Stomach (tissue), 9 donors: ENCODE results near the gene CRACR2A. TPM values are rescaled to one million over a fixed set of nuclear protein-coding genes. Genes with fewer than 3 reads are reported as not detected.

Experiments used
- DNase-seq, 2 donors: peaks; one replicate each; pipeline versions ENCODE4 v3.0.0 to v3.0.0-alpha.2; 2013 to 2019
- H3K27ac ChIP-seq, 5 donors: fragments of 200-600 bp in 4 of 5; sonication (generic) in 4 of 5; one replicate each; pipeline ENCODE4 v1.5.1; 2013 to 2019; ENCODE audit warnings: mild to moderate bottlenecking in 1 of 5, moderate library complexity in 1 of 5
- H3K27me3 ChIP-seq, 3 donors: fragments of 200-600 bp; sonication (generic); one replicate each; pipeline ENCODE4 v1.5.1; 2017 to 2019; ENCODE audit warnings: mixed run types in 1 of 3
- H3K36me3 ChIP-seq, 4 donors: fragments of 200-600 bp; sonication (generic); 1 replicate in 3 of 4; 2 replicates in 1 of 4; pipeline ENCODE4 v1.5.1; 2016 to 2019
- H3K4me1 ChIP-seq, 4 donors: fragments of 200-600 bp; sonication (generic); one replicate each; pipeline ENCODE4 v1.5.1; 2016 to 2019
- H3K4me3 ChIP-seq, 4 donors: fragments of 200-600 bp; sonication (generic) in 3 of 4; one replicate each; pipeline ENCODE4 v1.5.1; 2016 to 2019; ENCODE audit warnings: mild to moderate bottlenecking in 1 of 4
- H3K9me3 ChIP-seq, 4 donors: fragments of 200-600 bp; sonication (generic); one replicate each; pipeline ENCODE4 v1.5.1; 2016 to 2019
- CTCF ChIP-seq, 7 experiments: fragments of 450-650 bp in 4 of 7; fragments of 200-600 bp in 3 of 7; sonication (generic) in 3 of 7; IDR thresholded peaks; one replicate each; pipeline ENCODE4 v1.5.1; 2016 to 2019; ENCODE audit warnings: antibody characterized with exemption in 7 of 7, control low read depth in 2 of 7, mild to moderate bottlenecking in 1 of 7
- EP300 ChIP-seq: sonication (generic); formaldehyde crosslinking; IDR thresholded peaks from one replicate; pipeline ENCODE4 v1.6.1; 2017; ENCODE audit warnings: antibody characterized with exemption
- POLR2A ChIP-seq, 4 donors: fragments of 450-650 bp; IDR thresholded peaks; one replicate each; pipeline ENCODE4 v1.6.1; 2016; ENCODE audit warnings: antibody characterized with exemption in 4 of 4, control low read depth in 2 of 4, mild to moderate bottlenecking in 1 of 4, moderate library complexity in 1 of 4
- POLR2AphosphoS5 ChIP-seq, 3 donors: sonication (generic); formaldehyde crosslinking; IDR thresholded peaks; one replicate each; pipeline ENCODE4 v1.6.1; 2016; ENCODE audit warnings: antibody characterized with exemption in 3 of 3
- WGBS, 5 donors: extraction: QIAGEN DNeasy Blood & Tissue Kit in 3 of 5; methylation state at CpG; one replicate each; pipeline versions ENCODE4 v1.1.5 to v1.1.7; 2013 to 2018; 5-methylcytosine and 5-hydroxymethylcytosine counted together
- intact Hi-C: fragments of 100-400 bp; cut with DNase I; formaldehyde crosslinking; loops from one replicate; pipeline ENCODE4 v1.15.1; 2023; ENCODE audit warnings: low total_unique reads
- polyA plus RNA-seq, 3 donors: library from polyadenylated mRNA; stranded (reverse); fragments of 200-250 nt; gene quantifications; one replicate each; pipeline ENCODE4 v1.2.3, GENCODE V29; 2013
- total RNA-seq, 5 donors: library from RNA; depleted of rRNA; stranded (reverse); fragments of >200 nt; gene quantifications; one replicate each; pipeline versions ENCODE4 v1.1.0 to v1.2.3, GENCODE V29; 2014 to 2016
- donor health status: healthy with polysubstance abuse.
- donor health status: Bipolar disorder and iron deficiency.
- donor health status: healthy.

Gene CRACR2A
- total and polyA plus RNA-seq, 8 donors, result 0.15 to 66.6 (median 3.1) TPM

GRCh38 chr12:3603576-3603975, 149.3 kb downstream of the CRACR2A start:
- peaks cover 0 to 46% (median 4%) of the 10 kb centered on the region in 3 donors for H3K27me3 ChIP-seq
- peaks cover 0 to 12% (median 3%) of the 10 kb centered on the region in 4 donors for H3K4me1 ChIP-seq
- H3K27ac ChIP-seq, result no peak overlapping the region
- WGBS, 5 donors, result 79 to 92% (median 84%) methylated on average over 7 of the region's 7 CpGs
- intact Hi-C loops, result no loop called here
- no peak overlapping the region for H3K4me3 ChIP-seq
- no peaks in the 10 kb centered on the region for H3K36me3 ChIP-seq
- H3K9me3 ChIP-seq, result no peaks in the 10 kb centered on the region
- no peak for TF ChIP-seq POLR2AphosphoS5 (IDR thresholded peaks at IDR 0.05)
- TF ChIP-seq POLR2A (IDR thresholded peaks at IDR 0.05), result no peak
- TF ChIP-seq CTCF (IDR thresholded peaks at IDR 0.05), result no peak
- TF ChIP-seq EP300, result no peak
- DNase-seq, result no peak

- WGBS, 5 donors, result 66 to 79% (median 76%) methylated on average over 11 of the region's 11 CpGs
- H3K4me1 ChIP-seq, result peaks cover 0 to 12% (median 3%) of the 10 kb centered on the region in 4 donors
- no peaks in the 10 kb centered on the region for H3K36me3 ChIP-seq
- intact Hi-C loops, result no loop called here
- TF ChIP-seq EP300 (no peak), POLR2AphosphoS5 (IDR thresholded peaks at IDR 0.05) (no peak), POLR2A (IDR thresholded peaks at IDR 0.05) (no peak), CTCF (IDR thresholded peaks at IDR 0.05) (no peak)
- no peak overlapping the region for H3K4me3 ChIP-seq
- H3K9me3 ChIP-seq, result no peaks in the 10 kb centered on the region
- H3K27me3 ChIP-seq, result peaks cover 0 to 46% (median 4%) of the 10 kb centered on the region in 3 donors
- no peak for DNase-seq
- no peak overlapping the region for H3K27ac ChIP-seq
These were observed 150.4 kb downstream of the CRACR2A start for GRCh38 chr12:3602488-3602887.

- WGBS, 5 donors, result 67 to 78% (median 72%) methylated on average over 23 of the region's 23 CpGs
- no peaks in the 10 kb centered on the region for H3K9me3 ChIP-seq
- intact Hi-C loops, result no loop called here
- no peak overlapping the region for H3K4me3 ChIP-seq
- peaks cover 0 to 46% (median 4%) of the 10 kb centered on the region in 3 donors for H3K27me3 ChIP-seq
- H3K27ac ChIP-seq, result no peak overlapping the region
- peak in 1 of 2 donors; percentile 15 for DNase-seq
- no peaks in the 10 kb centered on the region for H3K36me3 ChIP-seq
- peaks cover 0 to 12% (median 3%) of the 10 kb centered on the region in 4 donors for H3K4me1 ChIP-seq
- TF ChIP-seq POLR2A (IDR thresholded peaks at IDR 0.05) (no peak), EP300 (no peak), POLR2AphosphoS5 (IDR thresholded peaks at IDR 0.05) (no peak), CTCF (IDR thresholded peaks at IDR 0.05) (no peak)
These were observed 151.3 kb downstream of the CRACR2A start for GRCh38 chr12:3601461-3602150.

- intact Hi-C loops, result no loop called here
- Histone ChIP-seq H3K4me1 (peaks cover 0 to 12% (median 3%) of the 10 kb centered on the region in 4 donors), H3K36me3 (no peaks in the 10 kb centered on the region), H3K4me3 (no peak overlapping the region), H3K27me3 (peaks cover 0 to 46% (median 4%) of the 10 kb centered on the region in 3 donors), H3K9me3 (no peaks in the 10 kb centered on the region), H3K27ac (no peak overlapping the region)
- TF ChIP-seq EP300 (no peak), POLR2AphosphoS5 (IDR thresholded peaks at IDR 0.05) (no peak), CTCF (IDR thresholded peaks at IDR 0.05) (no peak), POLR2A (IDR thresholded peaks at IDR 0.05) (no peak)
- 84 to 89% (median 88%) methylated on average over 7 of the region's 7 CpGs for WGBS, 5 donors
- no peak for DNase-seq
These were observed 152.0 kb downstream of the CRACR2A start for GRCh38 chr12:3600951-3601350.
